Cardiac muscle cell (in vitro differentiated cells and primary cell): ENCODE measurements around the gene DBF4B. TPM values are rescaled to one million over a fixed set of nuclear protein-coding genes. Genes with fewer than 3 reads are reported as not detected.

Source experiments
- DNase-seq, 2 donors: peaks; one replicate each; pipeline versions ENCODE4 v3.0.0 to v3.0.0-alpha.2; 2010 to 2017; ENCODE audit warnings: low read depth in 1 of 2, low spot score in 1 of 2
- H3K27ac ChIP-seq: fragments of 200-600 bp; sonication (generic); 2 replicates; pipeline ENCODE4 v1.5.1; 2016
- H3K27me3 ChIP-seq: fragments of 200-600 bp; sonication (generic); 2 replicates; pipeline ENCODE4 v1.6.0; 2016; ENCODE audit warnings: control low read depth
- H3K36me3 ChIP-seq: fragments of 200-600 bp; sonication (generic); 2 replicates; pipeline ENCODE4 v1.5.1; 2016; ENCODE audit warnings: control low read depth
- H3K4me1 ChIP-seq: fragments of 200-600 bp; sonication (generic); 2 replicates; pipeline ENCODE4 v1.8.1; 2017; ENCODE audit warnings: low read depth, mild to moderate bottlenecking, mixed run types
- H3K4me3 ChIP-seq: fragments of 200-600 bp; sonication (generic); 2 replicates; pipeline ENCODE4 v1.5.1; 2016; ENCODE audit warnings: mild to moderate bottlenecking
- H3K9me3 ChIP-seq: fragments of 200-600 bp; sonication (generic); 2 replicates; pipeline ENCODE4 v1.5.1; 2017; ENCODE audit warnings: low read depth, mild to moderate bottlenecking, control low read depth
- polyA plus RNA-seq: library from polyadenylated mRNA; unstranded; fragments of >200 nt; fragmentation: Nextera tagmentation; extraction: Ambion mirVana; gene quantifications from 2 replicates; pipeline ENCODE4 v1.2.1, GENCODE V29; 2016
- total RNA-seq: library from RNA; depleted of rRNA; stranded (reverse); fragments of >200 nt; gene quantifications from 2 replicates; pipeline ENCODE4 v1.2.3, GENCODE V29; 2016
- TF ChIP-seq, protein P1 (sequence below): IDR thresholded peaks from 2 replicates; pipeline ENCODE4 v1.5.1; 2012; ENCODE audit warnings: low read depth, mild to moderate bottlenecking, low read length

DBF4B gene
- total and polyA plus RNA-seq, 2 experiments from 2014 or later: 15.3 to 26.8 TPM

DNA sequence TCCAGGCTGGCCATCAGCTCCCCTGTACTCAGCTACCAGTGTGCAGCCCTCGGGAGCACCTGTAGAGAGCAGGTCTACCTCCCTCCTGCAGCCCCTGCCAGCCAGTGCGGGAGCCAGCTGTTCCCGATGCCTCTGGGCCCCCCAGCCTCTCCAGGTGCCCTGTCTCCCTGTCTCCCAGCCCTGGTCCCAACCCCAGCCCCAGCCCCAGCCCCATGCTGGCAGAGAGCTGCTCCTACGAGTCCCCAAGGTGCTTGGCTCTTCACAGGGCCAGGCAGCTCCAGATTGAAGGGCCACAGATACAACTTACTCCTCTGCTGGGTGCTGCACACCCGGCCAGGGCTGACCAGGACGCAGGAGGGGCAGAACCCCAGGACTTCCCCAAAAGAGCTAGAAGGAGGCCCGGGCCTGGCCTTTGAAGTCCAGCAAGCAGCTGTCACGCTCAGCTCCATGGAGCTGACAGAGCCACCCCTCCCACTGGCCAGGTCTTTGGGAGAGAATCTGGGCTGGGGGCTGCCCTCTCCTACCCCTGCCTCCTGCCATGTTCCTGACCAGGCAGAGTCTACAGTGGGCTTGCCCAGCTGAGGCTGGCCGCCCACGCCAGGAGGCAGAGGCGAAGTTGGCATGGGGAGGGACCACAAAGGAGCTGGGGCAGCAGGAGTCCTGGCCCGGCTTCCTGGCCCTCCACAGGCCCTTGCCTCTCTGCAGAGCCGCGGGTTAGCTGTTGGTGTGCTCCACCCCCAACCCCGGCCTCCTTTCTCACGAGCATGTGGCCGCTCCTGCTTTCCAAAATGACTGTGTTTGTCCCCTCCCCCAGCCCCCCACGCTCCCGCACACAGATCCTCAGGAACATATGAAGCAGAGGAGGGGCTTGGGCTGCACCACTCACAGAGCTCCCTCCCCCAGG, 40.9 kb downstream of the DBF4B start:
- DNase-seq: no peak
- H3K4me1 ChIP-seq: peaks cover 10% of the 10 kb centered on the region
- no peaks in the 10 kb centered on the region for H3K27me3 ChIP-seq
- peak overlapping the region; percentile 54 for H3K27ac ChIP-seq
- TF ChIP-seq, protein P1, sequence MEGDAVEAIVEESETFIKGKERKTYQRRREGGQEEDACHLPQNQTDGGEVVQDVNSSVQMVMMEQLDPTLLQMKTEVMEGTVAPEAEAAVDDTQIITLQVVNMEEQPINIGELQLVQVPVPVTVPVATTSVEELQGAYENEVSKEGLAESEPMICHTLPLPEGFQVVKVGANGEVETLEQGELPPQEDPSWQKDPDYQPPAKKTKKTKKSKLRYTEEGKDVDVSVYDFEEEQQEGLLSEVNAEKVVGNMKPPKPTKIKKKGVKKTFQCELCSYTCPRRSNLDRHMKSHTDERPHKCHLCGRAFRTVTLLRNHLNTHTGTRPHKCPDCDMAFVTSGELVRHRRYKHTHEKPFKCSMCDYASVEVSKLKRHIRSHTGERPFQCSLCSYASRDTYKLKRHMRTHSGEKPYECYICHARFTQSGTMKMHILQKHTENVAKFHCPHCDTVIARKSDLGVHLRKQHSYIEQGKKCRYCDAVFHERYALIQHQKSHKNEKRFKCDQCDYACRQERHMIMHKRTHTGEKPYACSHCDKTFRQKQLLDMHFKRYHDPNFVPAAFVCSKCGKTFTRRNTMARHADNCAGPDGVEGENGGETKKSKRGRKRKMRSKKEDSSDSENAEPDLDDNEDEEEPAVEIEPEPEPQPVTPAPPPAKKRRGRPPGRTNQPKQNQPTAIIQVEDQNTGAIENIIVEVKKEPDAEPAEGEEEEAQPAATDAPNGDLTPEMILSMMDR: no peak
- H3K4me3 ChIP-seq: no peak overlapping the region
- no peaks in the 10 kb centered on the region for H3K9me3 ChIP-seq
- no peaks in the 10 kb centered on the region for H3K36me3 ChIP-seq

DNA sequence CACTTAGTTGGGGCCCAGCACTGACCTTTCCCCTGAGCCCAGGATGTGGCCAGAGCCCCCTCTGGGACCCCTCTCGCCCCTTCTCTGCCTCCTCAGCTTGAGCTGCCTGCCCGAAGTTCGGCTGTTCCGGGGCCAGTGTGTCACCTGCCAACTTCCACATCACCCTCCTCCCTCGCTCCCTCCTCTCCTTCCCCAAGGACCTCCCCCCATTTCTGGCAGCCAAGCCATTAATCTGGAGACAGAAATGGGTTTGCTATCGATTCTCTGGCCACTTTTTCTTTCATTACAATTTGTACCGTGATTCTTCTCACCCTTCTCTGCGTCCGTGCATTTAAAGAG, 41.5 kb downstream of the DBF4B start:
- Histone ChIP-seq H3K4me3 (no peak overlapping the region), H3K27ac (peak overlapping the region; percentile 54)

DNA sequence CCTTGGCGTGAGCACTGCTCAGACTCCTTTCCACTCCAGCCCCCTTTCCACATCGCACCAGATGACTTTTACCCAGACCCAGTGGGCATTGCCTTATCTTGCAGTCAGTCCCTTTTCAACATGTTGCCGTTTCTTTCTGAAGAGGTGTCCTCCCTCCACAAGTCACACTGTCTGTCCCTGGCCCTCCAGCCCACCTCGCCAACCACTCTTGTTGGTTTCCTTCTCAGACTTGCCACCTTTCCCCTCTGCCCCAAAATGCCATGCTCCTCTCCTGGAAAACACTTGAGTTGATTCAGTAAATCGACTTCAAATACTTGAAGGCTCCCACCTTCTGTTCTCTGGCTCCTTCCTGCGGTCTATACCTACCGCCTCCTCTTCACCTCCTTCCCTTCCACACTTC, 42.9 kb downstream of the DBF4B start:
- no peaks in the 10 kb centered on the region for H3K27me3 ChIP-seq
- DNase-seq: no peak
- H3K36me3 ChIP-seq: no peaks in the 10 kb centered on the region
- H3K27ac ChIP-seq: no peak overlapping the region
- TF ChIP-seq, protein P1: no peak
- H3K9me3 ChIP-seq: no peaks in the 10 kb centered on the region
- peaks cover 10% of the 10 kb centered on the region for H3K4me1 ChIP-seq
- no peak overlapping the region for H3K4me3 ChIP-seq

More for the DNA sequence above, 41.5 kb downstream of the DBF4B start:
- TF ChIP-seq, protein P1: no peak
- DNase-seq: no peak
- Histone ChIP-seq H3K27me3 (no peaks in the 10 kb centered on the region), H3K36me3 (no peaks in the 10 kb centered on the region), H3K4me1 (peaks cover 10% of the 10 kb centered on the region), H3K9me3 (no peaks in the 10 kb centered on the region)

DNA sequence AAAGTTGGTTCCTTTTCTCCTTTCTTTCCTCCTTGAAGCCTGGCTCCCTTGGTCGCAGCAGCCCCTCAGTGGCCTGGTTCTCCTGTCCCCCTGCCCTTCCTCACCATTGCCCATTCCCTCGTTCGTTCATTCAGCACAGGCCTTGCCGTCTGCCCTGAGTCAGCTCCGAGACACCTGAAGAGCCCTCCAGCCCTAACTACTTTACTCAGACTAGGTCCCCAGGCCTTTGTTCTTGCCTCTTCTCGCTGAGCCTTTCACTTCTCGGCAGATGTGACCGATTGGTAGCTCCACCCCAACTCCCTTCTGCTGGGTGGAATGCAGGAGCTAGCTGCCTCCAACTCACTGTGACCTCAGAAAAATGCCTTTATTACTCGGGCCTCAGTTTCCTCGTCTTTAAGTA, 43.3 kb downstream of the DBF4B start:
- no peak for DNase-seq
- H3K27me3 ChIP-seq: no peaks in the 10 kb centered on the region
- peaks cover 10% of the 10 kb centered on the region for H3K4me1 ChIP-seq
- TF ChIP-seq, protein P1: no peak
- H3K27ac ChIP-seq: no peak overlapping the region
- no peak overlapping the region for H3K4me3 ChIP-seq
- no peaks in the 10 kb centered on the region for H3K36me3 ChIP-seq
- no peaks in the 10 kb centered on the region for H3K9me3 ChIP-seq

DNA sequence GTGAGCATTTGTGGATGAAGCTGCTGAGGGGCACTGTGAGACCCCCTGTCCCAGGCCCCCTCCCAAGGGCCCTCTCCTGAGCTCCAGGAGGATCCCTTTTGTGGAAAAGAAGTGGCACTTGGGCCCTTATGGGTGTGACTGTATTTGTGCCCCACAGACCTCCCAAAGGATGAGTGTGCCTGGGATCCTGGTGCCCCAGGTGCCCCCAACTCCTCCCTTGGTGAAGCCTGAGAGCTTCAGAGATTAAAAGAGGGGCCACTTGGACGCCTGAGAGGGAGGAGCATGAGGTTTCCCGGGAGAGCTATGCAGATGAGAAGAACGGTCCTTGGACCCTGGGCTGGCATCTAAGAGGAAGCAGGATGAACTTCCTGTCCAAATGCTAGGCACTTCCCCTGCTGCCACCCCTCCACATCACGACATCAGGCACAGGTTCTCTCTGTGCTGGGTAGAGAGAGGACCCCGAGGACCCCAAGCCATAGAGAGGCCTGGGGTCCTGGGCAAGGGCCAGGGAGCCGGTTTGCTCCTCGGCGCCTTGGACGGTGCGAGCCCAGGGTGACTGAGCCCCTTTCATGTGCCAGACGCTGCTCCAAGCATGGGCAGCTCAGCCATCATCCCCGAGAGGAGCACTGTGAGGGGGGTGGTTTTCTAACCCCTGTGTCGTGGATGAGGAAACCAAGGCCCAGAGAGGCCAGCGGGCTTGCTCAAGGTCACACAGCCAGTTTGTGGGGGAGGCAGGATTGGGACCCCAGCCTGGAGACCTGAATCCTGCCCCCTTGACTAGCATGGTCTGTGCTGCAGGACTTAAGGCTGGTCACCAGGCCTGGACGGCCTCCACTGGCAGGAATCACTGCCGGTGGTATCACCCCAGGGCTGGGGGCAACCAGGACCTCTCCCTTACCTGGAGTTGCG, 44.7 kb downstream of the DBF4B start:
- Histone ChIP-seq H3K9me3 (no peaks in the 10 kb centered on the region), H3K27me3 (no peaks in the 10 kb centered on the region), H3K36me3 (no peaks in the 10 kb centered on the region), H3K4me1 (peaks cover 16% of the 10 kb centered on the region), H3K4me3 (no peak overlapping the region), H3K27ac (no peak overlapping the region)
- TF ChIP-seq, protein P1: no peak
- no peak for DNase-seq
